Neural progenitor cell (in vitro differentiated cells): ENCODE data around the gene BCAS3. TPM values are rescaled to one million over a fixed set of nuclear protein-coding genes. Genes with fewer than 3 reads are reported as not detected.

ENCODE experiments used
- DNase-seq: peaks from one replicate; pipeline ENCODE4 v3.0.0-alpha.2; 2016; ENCODE audit warnings: low spot score
- H2AFZ ChIP-seq: fragments of 200-600 bp; sonication (generic); replicated peaks from 2 replicates; pipeline ENCODE4 v1.6.1; 2016; ENCODE audit warnings: antibody characterized with exemption
- H3F3A ChIP-seq: fragments of 200-600 bp; sonication (generic); 2 replicates; pipeline ENCODE4 v1.6.1; 2016; ENCODE audit warnings: antibody characterized with exemption, low read depth
- H3K27ac ChIP-seq: fragments of 200-600 bp; sonication (generic); 2 replicates; pipeline ENCODE4 v1.5.1; 2016; ENCODE audit warnings: mild to moderate bottlenecking
- H3K27me3 ChIP-seq: fragments of 200-600 bp; sonication (generic); 2 replicates; pipeline ENCODE4 v1.6.1; 2016; ENCODE audit warnings: mild to moderate bottlenecking, moderate library complexity
- H3K36me3 ChIP-seq: fragments of 200-600 bp; sonication (generic); 2 replicates; pipeline ENCODE4 v1.5.1; 2016
- H3K4me1 ChIP-seq: fragments of 200-600 bp; sonication (generic); 2 replicates; pipeline ENCODE4 v1.6.1; 2016; ENCODE audit warnings: mixed run types
- H3K4me2 ChIP-seq: fragments of 200-600 bp; sonication (generic); 2 replicates; pipeline ENCODE4 v1.6.1; 2016
- H3K4me3 ChIP-seq: fragments of 200-600 bp; sonication (generic); 2 replicates; pipeline ENCODE4 v1.5.1; 2016
- H3K79me2 ChIP-seq: fragments of 200-600 bp; sonication (generic); 2 replicates; pipeline ENCODE4 v1.6.1; 2016; ENCODE audit warnings: low read depth
- H3K9ac ChIP-seq: fragments of 200-600 bp; sonication (generic); 2 replicates; pipeline ENCODE4 v1.6.1; 2016
- H3K9me3 ChIP-seq: fragments of 200-600 bp; sonication (generic); 2 replicates; pipeline ENCODE4 v1.5.1; 2016; ENCODE audit warnings: low read depth
- H4K20me1 ChIP-seq: fragments of 200-600 bp; sonication (generic); 2 replicates; pipeline ENCODE4 v1.6.1; 2016; ENCODE audit warnings: low read depth
- H3K27ac Mint-ChIP-seq: 3 replicates; pipeline ENCODE4 v1.8.0; 2021; ENCODE audit warnings: mixed read lengths
- H3K27me3 Mint-ChIP-seq: 2 replicates; pipeline ENCODE4 v1.8.0; 2022; ENCODE audit warnings: low read depth, mild to moderate bottlenecking, inconsistent platforms, moderate library complexity, mixed read lengths; ENCODE audit not compliant: insufficient read depth
- H3K36me3 Mint-ChIP-seq: 3 replicates; pipeline ENCODE4 v1.8.0; 2021; ENCODE audit warnings: mixed read lengths
- H3K4me1 Mint-ChIP-seq: 3 replicates; pipeline ENCODE4 v1.8.0; 2021; ENCODE audit warnings: mixed read lengths
- H3K4me3 Mint-ChIP-seq: 3 replicates; pipeline ENCODE4 v1.8.0; 2021; ENCODE audit warnings: mild to moderate bottlenecking, moderate library complexity, mixed read lengths
- H3K9me3 Mint-ChIP-seq: 3 replicates; pipeline ENCODE4 v1.8.0; 2020; ENCODE audit warnings: mixed read lengths
- EZH2 ChIP-seq: fragments of 200-600 bp; sonication (generic); IDR thresholded peaks from 2 replicates; pipeline ENCODE4 v1.6.1; 2017; ENCODE audit warnings: antibody characterized with exemption, mild to moderate bottlenecking, moderate library complexity
- EZH2phosphoT487 ChIP-seq: fragments of 200-600 bp; sonication (generic); IDR thresholded peaks from 2 replicates; pipeline ENCODE4 v1.6.1; 2017; ENCODE audit warnings: antibody characterized with exemption
- total RNA-seq: library from RNA; depleted of rRNA; stranded (reverse); fragments of >200 nt; gene quantifications from 2 replicates; pipeline ENCODE4 v1.2.3, GENCODE V29; 2015; ENCODE audit warnings: low replicate concordance
- TF ChIP-seq, protein P1 (sequence below): fragments of 200-600 bp; sonication (generic); IDR thresholded peaks from 2 replicates; pipeline ENCODE4 v1.5.1; 2017; ENCODE audit warnings: antibody characterized with exemption, mild to moderate bottlenecking

The BCAS3 gene
- total RNA-seq, 1 donor from 2014 or later, result 60.9 TPM

DNA sequence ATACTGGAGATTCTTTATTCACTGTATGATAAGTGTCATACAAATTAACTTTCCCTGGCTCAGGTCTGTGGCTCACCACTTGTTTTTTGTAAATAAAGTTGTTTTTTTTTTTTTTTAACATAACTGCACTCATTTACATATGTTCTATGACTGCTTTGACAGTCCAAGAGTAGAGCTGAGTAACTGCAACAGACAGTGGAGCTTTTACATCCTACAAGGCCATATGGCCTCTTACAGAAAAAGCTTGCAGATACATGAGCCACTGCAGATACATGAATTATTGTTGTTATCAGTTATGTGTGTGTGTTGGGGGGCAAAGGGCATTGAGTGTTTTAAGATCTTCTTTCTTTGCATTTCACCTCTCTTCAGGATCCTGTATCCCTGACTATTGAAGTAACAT, 311.7 kb downstream of the BCAS3 start:
- H3K4me3 Mint-ChIP-seq, result no peak overlapping the region
- H3K4me1 ChIP-seq, result no peaks in the 10 kb centered on the region
- H3K4me1 Mint-ChIP-seq, result no peaks in the 10 kb centered on the region
- no peak overlapping the region for H3K4me2 ChIP-seq
- H2AFZ ChIP-seq, result no peak overlapping the region
- no peaks in the 10 kb centered on the region for H3K79me2 ChIP-seq
- H3K27ac ChIP-seq, result no peak overlapping the region
- no peaks in the 10 kb centered on the region for H3K36me3 ChIP-seq
- no peaks in the 10 kb centered on the region for H3K36me3 Mint-ChIP-seq
- H3K9ac ChIP-seq, result no peak overlapping the region
- no peak for TF ChIP-seq EZH2
- no peak for TF ChIP-seq EZH2phosphoT487
- TF ChIP-seq, protein P1, sequence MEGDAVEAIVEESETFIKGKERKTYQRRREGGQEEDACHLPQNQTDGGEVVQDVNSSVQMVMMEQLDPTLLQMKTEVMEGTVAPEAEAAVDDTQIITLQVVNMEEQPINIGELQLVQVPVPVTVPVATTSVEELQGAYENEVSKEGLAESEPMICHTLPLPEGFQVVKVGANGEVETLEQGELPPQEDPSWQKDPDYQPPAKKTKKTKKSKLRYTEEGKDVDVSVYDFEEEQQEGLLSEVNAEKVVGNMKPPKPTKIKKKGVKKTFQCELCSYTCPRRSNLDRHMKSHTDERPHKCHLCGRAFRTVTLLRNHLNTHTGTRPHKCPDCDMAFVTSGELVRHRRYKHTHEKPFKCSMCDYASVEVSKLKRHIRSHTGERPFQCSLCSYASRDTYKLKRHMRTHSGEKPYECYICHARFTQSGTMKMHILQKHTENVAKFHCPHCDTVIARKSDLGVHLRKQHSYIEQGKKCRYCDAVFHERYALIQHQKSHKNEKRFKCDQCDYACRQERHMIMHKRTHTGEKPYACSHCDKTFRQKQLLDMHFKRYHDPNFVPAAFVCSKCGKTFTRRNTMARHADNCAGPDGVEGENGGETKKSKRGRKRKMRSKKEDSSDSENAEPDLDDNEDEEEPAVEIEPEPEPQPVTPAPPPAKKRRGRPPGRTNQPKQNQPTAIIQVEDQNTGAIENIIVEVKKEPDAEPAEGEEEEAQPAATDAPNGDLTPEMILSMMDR, result no peak
- no peaks in the 10 kb centered on the region for H3K27me3 Mint-ChIP-seq
- H3K27ac Mint-ChIP-seq, result no peak overlapping the region
- no peaks in the 10 kb centered on the region for H3F3A ChIP-seq
- no peaks in the 10 kb centered on the region for H3K9me3 ChIP-seq
- no peaks in the 10 kb centered on the region for H3K27me3 ChIP-seq
- no peaks in the 10 kb centered on the region for H3K9me3 Mint-ChIP-seq
- H3K4me3 ChIP-seq, result no peak overlapping the region
- DNase-seq, result no peak
- H4K20me1 ChIP-seq, result no peaks in the 10 kb centered on the region

DNA sequence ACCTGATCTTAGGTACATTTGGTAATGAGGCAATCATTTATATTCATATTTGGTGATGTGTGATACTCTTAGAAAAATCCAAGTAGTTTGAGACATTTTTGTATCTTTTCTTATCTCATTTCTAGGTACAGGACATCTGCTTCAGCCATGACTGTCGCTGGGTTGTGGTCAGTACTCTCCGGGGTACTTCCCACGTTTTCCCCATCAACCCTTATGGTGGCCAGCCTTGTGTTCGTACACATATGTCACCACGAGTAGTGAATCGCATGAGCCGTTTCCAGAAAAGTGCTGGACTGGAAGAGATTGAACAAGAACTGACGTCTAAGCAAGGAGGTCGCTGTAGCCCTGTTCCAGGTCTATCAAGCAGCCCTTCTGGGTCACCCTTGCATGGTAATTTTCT, 312.2 kb downstream of the BCAS3 start:
- Histone ChIP-seq H3K36me3 (no peaks in the 10 kb centered on the region), H3K4me2 (no peak overlapping the region), H3K4me3 (no peak overlapping the region), H3K4me1 (no peaks in the 10 kb centered on the region), H3K27me3 (no peaks in the 10 kb centered on the region), H3K9me3 (no peaks in the 10 kb centered on the region), H2AFZ (no peak overlapping the region), H3K27ac (no peak overlapping the region), H3F3A (no peaks in the 10 kb centered on the region), H3K79me2 (no peaks in the 10 kb centered on the region), H3K9ac (no peak overlapping the region), H4K20me1 (no peaks in the 10 kb centered on the region)
- Mint-ChIP-seq H3K4me3 (no peak overlapping the region), H3K9me3 (no peaks in the 10 kb centered on the region), H3K4me1 (no peaks in the 10 kb centered on the region), H3K27me3 (no peaks in the 10 kb centered on the region), H3K27ac (no peak overlapping the region), H3K36me3 (no peaks in the 10 kb centered on the region)
- DNase-seq, result no peak
- TF ChIP-seq EZH2 (no peak), EZH2phosphoT487 (no peak)
- TF ChIP-seq, protein P1, result no peak

DNA sequence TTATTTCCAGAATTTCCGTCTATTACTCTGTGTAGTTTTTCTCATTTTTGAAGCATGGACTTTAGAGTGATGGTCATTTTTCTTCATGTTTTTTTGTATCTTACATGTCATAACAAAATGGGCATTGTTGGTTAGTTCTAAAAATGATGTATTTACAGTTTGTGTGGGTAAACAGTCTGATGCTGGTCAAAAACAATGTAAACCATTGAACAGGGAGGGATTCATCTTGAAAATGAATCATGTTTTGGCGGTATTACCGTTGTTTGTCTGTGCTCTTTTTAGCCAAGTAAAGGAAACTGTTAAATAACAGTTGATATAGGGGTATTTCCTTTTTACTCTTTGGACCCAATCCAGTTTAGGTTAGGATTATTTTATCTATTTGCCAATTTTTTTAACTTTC, 315.8 kb downstream of the BCAS3 start:
- no peak overlapping the region for H3K27ac ChIP-seq
- no peaks in the 10 kb centered on the region for H3K27me3 Mint-ChIP-seq

More for the DNA sequence above, 315.8 kb downstream of the BCAS3 start:
- no peaks in the 10 kb centered on the region for H3K36me3 ChIP-seq
- H3K9me3 ChIP-seq, result no peaks in the 10 kb centered on the region
- Mint-ChIP-seq H3K36me3 (no peaks in the 10 kb centered on the region), H3K4me3 (no peak overlapping the region), H3K9me3 (no peaks in the 10 kb centered on the region), H3K4me1 (no peaks in the 10 kb centered on the region), H3K27ac (no peak overlapping the region)
- no peak overlapping the region for H3K4me2 ChIP-seq
- H3K27me3 ChIP-seq, result no peaks in the 10 kb centered on the region
- H3K4me3 ChIP-seq, result no peak overlapping the region
- H4K20me1 ChIP-seq, result no peaks in the 10 kb centered on the region
- no peak overlapping the region for H3K9ac ChIP-seq
- TF ChIP-seq, protein P1, result no peak
- TF ChIP-seq EZH2phosphoT487 (no peak), EZH2 (no peak)
- no peaks in the 10 kb centered on the region for H3F3A ChIP-seq
- no peak overlapping the region for H2AFZ ChIP-seq
- no peaks in the 10 kb centered on the region for H3K79me2 ChIP-seq
- H3K4me1 ChIP-seq, result no peaks in the 10 kb centered on the region
- DNase-seq, result no peak
